Neutrophil (primary cell): ENCODE measurements around the gene KLF16.

Source experiments
- H3K27ac ChIP-seq: fragments of 200-600 bp; sonication (generic); 2 replicates; pipeline ENCODE4 v1.5.1; 2016; ENCODE audit warnings: mild to moderate bottlenecking, moderate library complexity
- H3K27me3 ChIP-seq: fragments of 200-600 bp; sonication (generic); 2 replicates; pipeline ENCODE4 v1.6.0; 2016; ENCODE audit warnings: mild to moderate bottlenecking
- H3K36me3 ChIP-seq: fragments of 200-600 bp; sonication (generic); 2 replicates; pipeline ENCODE4 v1.5.1; 2017
- H3K4me1 ChIP-seq, 2 experiments: fragments of 200-600 bp in 1 of 2; sonication (generic) in 1 of 2; 1 replicate in 1 of 2; 2 replicates in 1 of 2; pipeline versions ENCODE4 v1.5.1 to v1.6.1; 2013 to 2016; ENCODE audit warnings: low read depth in 1 of 2, low read length in 1 of 2, mild to moderate bottlenecking in 1 of 2, moderate library complexity in 1 of 2; ENCODE audit not compliant: control insufficient read depth in 1 of 2, insufficient read depth in 1 of 2
- H3K4me3 ChIP-seq, 2 experiments: fragments of 200-600 bp in 1 of 2; sonication (generic) in 1 of 2; 1 replicate in 1 of 2; 2 replicates in 1 of 2; pipeline ENCODE4 v1.5.1; 2013 to 2016; ENCODE audit warnings: low read depth in 1 of 2, low read length in 1 of 2, mild to moderate bottlenecking in 1 of 2, moderate library complexity in 1 of 2
- H3K9me3 ChIP-seq: fragments of 200-600 bp; sonication (generic); 2 replicates; pipeline ENCODE4 v1.5.1; 2016
- CTCF ChIP-seq: fragments of 200-600 bp; sonication (generic); IDR thresholded peaks from 2 replicates; pipeline ENCODE4 v1.5.1; 2016; ENCODE audit warnings: antibody characterized with exemption

The KLF16 gene

DNA sequence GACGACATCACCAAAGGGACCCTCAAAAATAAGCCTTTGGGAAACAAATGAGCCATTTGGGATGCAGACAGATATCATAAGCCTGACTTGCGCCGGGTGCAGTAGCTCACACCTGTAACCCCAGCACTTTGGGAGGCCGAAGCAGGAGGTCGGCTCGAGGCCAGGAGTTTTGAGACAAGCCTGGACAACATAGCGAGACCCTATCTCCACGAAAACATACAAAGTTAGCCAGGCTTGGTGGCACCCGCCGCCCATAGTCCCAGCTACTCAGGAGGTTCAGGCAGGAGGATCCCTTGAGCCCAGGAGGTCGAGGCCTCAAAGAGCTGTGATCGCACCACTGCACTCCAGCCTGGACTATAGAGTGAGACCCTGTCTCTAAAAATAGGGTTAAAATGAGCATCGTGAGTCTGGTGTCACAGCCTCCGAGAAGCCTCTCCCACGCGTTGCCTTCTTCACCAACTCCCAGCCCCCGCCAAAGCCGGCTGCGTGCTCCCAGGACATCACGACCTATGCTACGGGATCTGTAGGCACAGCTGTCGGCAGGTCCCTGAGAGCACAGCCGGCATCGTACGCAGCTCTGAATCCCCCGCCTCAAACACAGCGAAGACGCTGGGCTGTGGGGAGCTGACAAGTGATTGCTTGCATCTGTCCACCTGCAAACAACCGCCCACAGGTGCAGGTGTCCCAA lies 16.7 kb downstream of the KLF16 start:
- H3K27ac ChIP-seq: no peak overlapping the region
- H3K27me3 ChIP-seq: peaks cover 5% of the 10 kb centered on the region
- peaks cover 38 to 44% of the 10 kb centered on the region in 2 experiments for H3K4me1 ChIP-seq

DNA sequence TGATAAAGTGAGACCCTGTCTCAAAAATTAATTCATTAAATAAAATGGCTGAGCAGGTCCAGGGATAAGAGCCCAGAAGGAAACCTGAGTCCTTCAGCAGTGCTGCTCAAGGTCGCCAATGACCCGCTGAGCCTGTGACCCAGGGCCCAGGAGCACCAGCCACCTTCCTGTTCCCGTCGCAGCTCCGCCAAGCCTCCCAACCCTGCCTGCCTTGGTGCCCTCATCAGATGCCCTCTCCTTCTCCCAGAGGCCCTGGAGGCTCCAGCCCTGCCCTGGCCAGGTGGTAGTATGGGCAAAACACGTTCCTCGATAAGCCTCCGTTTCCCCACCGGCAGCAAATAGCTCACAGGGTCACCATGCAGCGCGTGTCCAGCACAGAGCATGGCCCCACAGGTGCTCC lies 17.7 kb downstream of the KLF16 start:
- H3K27ac ChIP-seq: no peak overlapping the region
- peaks cover 36 to 42% of the 10 kb centered on the region in 2 experiments for H3K4me1 ChIP-seq
- no peaks in the 10 kb centered on the region for H3K9me3 ChIP-seq
- H3K27me3 ChIP-seq: no peaks in the 10 kb centered on the region
- TF ChIP-seq CTCF: no peak
- no peak overlapping the region for H3K4me3 ChIP-seq
- peaks cover 15% of the 10 kb centered on the region for H3K36me3 ChIP-seq

More for the DNA sequence above, 16.7 kb downstream of the KLF16 start:
- H3K4me3 ChIP-seq: peak overlapping the region in 1 of 2 experiments; percentile 86
- H3K9me3 ChIP-seq: no peaks in the 10 kb centered on the region
- TF ChIP-seq CTCF: no peak
- H3K36me3 ChIP-seq: peaks cover 15% of the 10 kb centered on the region

GRCh38 chr19:1845125-1845515 lies 18.3 kb downstream of the KLF16 start:
- H3K4me1 ChIP-seq: peaks cover 41 to 48% of the 10 kb centered on the region in 2 experiments
- H3K27me3 ChIP-seq: no peaks in the 10 kb centered on the region
- no peak overlapping the region for H3K27ac ChIP-seq
- peaks cover 15% of the 10 kb centered on the region for H3K36me3 ChIP-seq
- H3K4me3 ChIP-seq: no peak overlapping the region
- no peak for TF ChIP-seq CTCF
- H3K9me3 ChIP-seq: no peaks in the 10 kb centered on the region

DNA sequence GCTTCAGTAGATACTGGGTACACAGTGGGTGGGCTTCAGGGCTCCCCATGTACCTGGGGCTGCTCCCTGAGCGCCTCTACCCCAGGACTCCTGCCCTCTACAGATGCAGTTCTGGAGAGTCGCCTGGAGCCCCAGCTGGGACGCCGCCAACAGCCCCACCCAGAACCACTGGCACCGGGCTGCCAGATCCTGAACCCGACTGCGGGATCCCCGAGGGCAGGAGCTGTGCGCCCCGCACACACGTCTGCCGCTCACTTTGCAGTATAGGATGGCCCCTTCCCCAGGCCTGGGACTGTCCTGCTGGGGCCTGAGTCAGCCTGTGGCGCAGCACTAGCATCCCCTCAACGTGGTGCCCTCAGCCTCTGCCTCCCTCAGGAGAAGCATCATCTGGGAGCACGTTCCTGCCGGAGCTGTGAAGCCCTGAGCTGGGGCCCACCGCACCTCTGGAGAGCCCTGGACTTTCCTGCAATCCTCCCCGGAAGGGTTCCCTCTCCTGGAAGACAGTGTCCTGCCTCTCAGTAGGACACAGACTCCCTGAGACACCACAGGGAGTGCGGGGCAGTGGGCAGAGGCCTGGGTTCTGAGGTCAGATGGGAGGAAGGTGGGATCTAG lies 18.8 kb downstream of the KLF16 start:
- no peak overlapping the region for H3K4me3 ChIP-seq
- H3K27ac ChIP-seq: no peak overlapping the region

DNA sequence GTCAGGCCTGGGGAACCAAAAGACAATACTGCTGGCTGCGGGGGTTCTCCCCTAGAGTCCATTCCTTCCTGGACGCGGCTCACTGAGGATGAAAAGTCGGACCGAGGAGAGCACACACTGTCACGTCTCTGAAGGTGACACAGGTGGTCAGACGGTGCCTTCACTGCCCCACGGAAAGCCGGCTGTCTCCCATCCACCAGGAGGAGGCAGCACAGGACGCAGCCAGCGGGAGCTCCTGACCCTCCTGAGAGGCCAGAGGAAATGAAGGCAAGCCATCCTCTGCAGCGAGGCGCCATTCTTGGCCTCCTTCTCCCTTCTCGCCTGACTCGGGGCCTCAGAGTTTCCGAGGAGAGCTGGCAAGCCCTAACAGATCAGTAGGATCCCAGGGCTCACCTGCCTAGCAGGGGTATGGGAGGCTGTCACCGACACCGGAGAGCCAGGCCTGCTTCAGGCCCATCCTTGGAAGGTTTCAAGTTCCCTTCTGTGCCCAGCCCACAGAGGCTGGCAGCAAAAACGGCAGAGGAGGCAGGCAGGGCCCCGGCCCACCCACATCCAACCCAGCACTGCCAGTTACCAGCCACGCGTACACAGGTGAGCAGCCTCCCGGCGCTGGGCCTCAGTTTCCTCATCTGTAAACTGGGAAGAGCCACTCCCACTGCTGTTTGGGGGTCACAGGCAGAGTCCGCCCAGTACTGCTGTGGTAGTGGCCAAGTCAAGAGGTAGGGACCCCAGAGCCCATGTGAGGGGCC lies 19.6 kb downstream of the KLF16 start:
- H3K4me1 ChIP-seq: peaks cover 40 to 47% of the 10 kb centered on the region in 2 experiments
- TF ChIP-seq CTCF: no peak
- no peaks in the 10 kb centered on the region for H3K27me3 ChIP-seq
- no peaks in the 10 kb centered on the region for H3K9me3 ChIP-seq
- no peak overlapping the region for H3K27ac ChIP-seq
- H3K4me3 ChIP-seq: no peak overlapping the region
- peaks cover 15% of the 10 kb centered on the region for H3K36me3 ChIP-seq

More for the DNA sequence above, 18.8 kb downstream of the KLF16 start:
- H3K4me1 ChIP-seq: peaks cover 44 to 50% of the 10 kb centered on the region in 2 experiments
- H3K9me3 ChIP-seq: no peaks in the 10 kb centered on the region
- H3K27me3 ChIP-seq: no peaks in the 10 kb centered on the region
- H3K36me3 ChIP-seq: peaks cover 15% of the 10 kb centered on the region
- TF ChIP-seq CTCF: no peak
